T-helper 1 cell treated with Interleukin-12 subunit alpha and Interleukin-12 subunit beta and Interleukin-4 antibody, amounts not matched to agents 30 μg/mL and 1 μg/mL, for 36 hours (primary cell): ENCODE results near the gene COL27A1.

Source experiments
- H3K27ac Mint-ChIP-seq: one replicate; pipeline ENCODE4 v1.8.0; 2021; ENCODE audit warnings: mild to moderate bottlenecking, mixed read lengths
- H3K27me3 Mint-ChIP-seq: one replicate; pipeline ENCODE4 v1.8.0; 2021; ENCODE audit warnings: low read depth, mixed read lengths
- H3K36me3 Mint-ChIP-seq: one replicate; pipeline ENCODE4 v1.8.0; 2021; ENCODE audit warnings: low read depth, mixed read lengths
- H3K4me1 Mint-ChIP-seq: one replicate; pipeline ENCODE4 v1.8.0; 2021; ENCODE audit warnings: low read depth, mixed read lengths
- H3K4me3 Mint-ChIP-seq: one replicate; pipeline ENCODE4 v1.8.0; 2021; ENCODE audit warnings: mild to moderate bottlenecking, moderate library complexity, mixed read lengths
- H3K9me3 Mint-ChIP-seq: one replicate; pipeline ENCODE4 v1.8.0; 2021; ENCODE audit warnings: mixed read lengths

The COL27A1 gene

GRCh38 chr9:114350636-114351401 lies 195.5 kb downstream of the COL27A1 start:
- peaks cover 30% of the 10 kb centered on the region for H3K4me1 Mint-ChIP-seq
- peak overlapping the region; percentile 92 for H3K27ac Mint-ChIP-seq
- no peak overlapping the region for H3K4me3 Mint-ChIP-seq
- no peaks in the 10 kb centered on the region for H3K27me3 Mint-ChIP-seq
- no peaks in the 10 kb centered on the region for H3K9me3 Mint-ChIP-seq
- H3K36me3 Mint-ChIP-seq: peaks cover 57% of the 10 kb centered on the region

GRCh38 chr9:114351932-114352331 lies 196.6 kb downstream of the COL27A1 start:
- peaks cover 34% of the 10 kb centered on the region for H3K4me1 Mint-ChIP-seq
- peak overlapping the region; percentile 31 for H3K27ac Mint-ChIP-seq
- H3K9me3 Mint-ChIP-seq: no peaks in the 10 kb centered on the region
- H3K4me3 Mint-ChIP-seq: no peak overlapping the region
- H3K27me3 Mint-ChIP-seq: no peaks in the 10 kb centered on the region
- peaks cover 53% of the 10 kb centered on the region for H3K36me3 Mint-ChIP-seq

GRCh38 chr9:114355821-114356220 lies 200.5 kb downstream of the COL27A1 start:
- H3K27ac Mint-ChIP-seq: no peak overlapping the region
- no peak overlapping the region for H3K4me3 Mint-ChIP-seq
- no peaks in the 10 kb centered on the region for H3K9me3 Mint-ChIP-seq
- peaks cover 28% of the 10 kb centered on the region for H3K4me1 Mint-ChIP-seq
- H3K27me3 Mint-ChIP-seq: no peaks in the 10 kb centered on the region
- peaks cover 41% of the 10 kb centered on the region for H3K36me3 Mint-ChIP-seq

- Mint-ChIP-seq H3K4me3 (no peak overlapping the region), H3K27me3 (no peaks in the 10 kb centered on the region), H3K27ac (no peak overlapping the region), H3K4me1 (peaks cover 35% of the 10 kb centered on the region), H3K9me3 (no peaks in the 10 kb centered on the region), H3K36me3 (peaks cover 43% of the 10 kb centered on the region)
These were observed 201.5 kb downstream of the COL27A1 start for GRCh38 chr9:114356792-114357191.

- Mint-ChIP-seq H3K27me3 (no peaks in the 10 kb centered on the region), H3K4me1 (peaks cover 32% of the 10 kb centered on the region), H3K36me3 (peaks cover 43% of the 10 kb centered on the region), H3K4me3 (no peak overlapping the region), H3K9me3 (no peaks in the 10 kb centered on the region), H3K27ac (peak overlapping the region; percentile 52)
These were observed 202.0 kb downstream of the COL27A1 start for GRCh38 chr9:114357360-114357759.

- H3K36me3 Mint-ChIP-seq: peaks cover 42% of the 10 kb centered on the region
- peaks cover 34% of the 10 kb centered on the region for H3K4me1 Mint-ChIP-seq
- no peak overlapping the region for H3K4me3 Mint-ChIP-seq
- no peaks in the 10 kb centered on the region for H3K9me3 Mint-ChIP-seq
- H3K27me3 Mint-ChIP-seq: no peaks in the 10 kb centered on the region
- no peak overlapping the region for H3K27ac Mint-ChIP-seq
These were observed 202.6 kb downstream of the COL27A1 start for GRCh38 chr9:114357911-114358328.

- Mint-ChIP-seq H3K36me3 (peaks cover 60% of the 10 kb centered on the region), H3K4me3 (no peak overlapping the region), H3K27me3 (no peaks in the 10 kb centered on the region), H3K4me1 (peaks cover 53% of the 10 kb centered on the region), H3K9me3 (no peaks in the 10 kb centered on the region), H3K27ac (peak overlapping the region; percentile 70)
These were observed 204.5 kb downstream of the COL27A1 start for GRCh38 chr9:114359801-114360200.

- H3K27me3 Mint-ChIP-seq: no peaks in the 10 kb centered on the region
- H3K4me3 Mint-ChIP-seq: no peak overlapping the region
- H3K9me3 Mint-ChIP-seq: no peaks in the 10 kb centered on the region
- peaks cover 66% of the 10 kb centered on the region for H3K36me3 Mint-ChIP-seq
- peak overlapping the region; percentile 53 for H3K27ac Mint-ChIP-seq
- H3K4me1 Mint-ChIP-seq: peaks cover 60% of the 10 kb centered on the region
These were observed 206.2 kb downstream of the COL27A1 start for GRCh38 chr9:114361542-114361941.
